SK-N-SH (cell line): ENCODE results near the gene ZIC1. TPM values are rescaled to one million over a fixed set of nuclear protein-coding genes. Genes with fewer than 3 reads are reported as not detected.

Experiments
- CTCF ChIA-PET: fragments of 300-600, 350-600 bp; formaldehyde crosslinking; extraction: SDS; loops from one replicate; lab custom pipeline; 2021; lab: Yijun Ruan, JAX
- POLR2A ChIA-PET: fragments of 350-600 bp; sonication (Branson Sonifier 250); formaldehyde crosslinking; extraction: SDS; loops from one replicate; lab custom pipeline; 2020; ENCODE audit warnings: antibody characterized with exemption, inconsistent platforms; lab: Yijun Ruan, JAX
- DNase-seq: peaks from one replicate; pipeline ENCODE4 v3.0.0; 2012
- H2AFZ ChIP-seq: fragments of 200-600 bp; sonication (generic); 2 replicates; pipeline ENCODE4 v1.8.1; 2016; ENCODE audit warnings: antibody characterized with exemption, mild to moderate bottlenecking, low read depth
- H3F3A ChIP-seq: fragments of 200-600 bp; sonication (generic); replicated peaks from 2 replicates; pipeline ENCODE3; 2016; ENCODE audit warnings: antibody characterized with exemption, mild to moderate bottlenecking; ENCODE audit not compliant: insufficient read depth
- H3K27ac ChIP-seq, 2 experiments: fragments of 200-500 bp in 1 of 2; fragments of 200-600 bp in 1 of 2; sonication (Bioruptor generic) in 1 of 2; sonication (generic), shearing (Covaris generic) in 1 of 2; 2 replicates each; pipeline versions ENCODE4 v1.5.1 to v1.6.1; 2014 to 2016; ENCODE audit warnings: low read depth in 2 of 2, inconsistent platforms in 1 of 2, low read length in 1 of 2, mild to moderate bottlenecking in 1 of 2, mixed read lengths in 1 of 2
- H3K27me3 ChIP-seq: fragments of 200-600 bp; sonication (generic), shearing (Covaris generic); 2 replicates; pipeline ENCODE4 v1.6.1; 2016; ENCODE audit warnings: mixed run types; ENCODE audit not compliant: insufficient read depth
- H3K36me3 ChIP-seq, 2 experiments: fragments of 200-500 bp in 1 of 2; fragments of 200-600 bp in 1 of 2; sonication (Bioruptor generic) in 1 of 2; sonication (generic) in 1 of 2; replicated peaks in 1 of 2; 2 replicates each; pipeline versions ENCODE3 to v1.5.1; 2014 to 2016; ENCODE audit warnings: low read length in 1 of 2, mild to moderate bottlenecking in 1 of 2; ENCODE audit not compliant: insufficient read depth in 2 of 2, control insufficient read depth in 1 of 2
- H3K4me1 ChIP-seq, 2 experiments: fragments of 200-500 bp in 1 of 2; fragments of 200-600 bp in 1 of 2; sonication (Bioruptor generic) in 1 of 2; sonication (generic), shearing (Covaris generic) in 1 of 2; 2 replicates each; pipeline versions ENCODE4 v1.5.1 to v1.6.1; 2014 to 2016; ENCODE audit warnings: low read depth in 1 of 2, low read length in 1 of 2, mixed run types in 1 of 2; ENCODE audit not compliant: insufficient read depth in 2 of 2, control insufficient read depth in 1 of 2
- H3K4me2 ChIP-seq: fragments of 200-600 bp; sonication (generic), shearing (Covaris generic); 2 replicates; pipeline ENCODE4 v1.6.1; 2017; ENCODE audit warnings: mixed run types
- H3K4me3 ChIP-seq, 2 experiments: fragments of 200-500 bp in 1 of 2; fragments of 200-600 bp in 1 of 2; sonication (Bioruptor generic) in 1 of 2; sonication (generic), shearing (Covaris generic) in 1 of 2; 2 replicates each; pipeline versions ENCODE4 v1.5.1 to v1.8.1; 2014 to 2016; ENCODE audit warnings: low read depth in 2 of 2, inconsistent platforms in 1 of 2, low read length in 1 of 2, mild to moderate bottlenecking in 1 of 2, mixed read lengths in 1 of 2, moderate library complexity in 1 of 2
- H3K79me2 ChIP-seq: fragments of 200-600 bp; sonication (generic); 2 replicates; pipeline ENCODE4 v1.8.1; 2017; ENCODE audit warnings: mild to moderate bottlenecking; ENCODE audit not compliant: insufficient read depth
- H3K9ac ChIP-seq: fragments of 200-600 bp; sonication (generic); 2 replicates; pipeline ENCODE4 v1.6.1; 2017; ENCODE audit warnings: mixed run types
- H3K9me2 ChIP-seq: fragments of 200-600 bp; sonication (generic); 2 replicates; pipeline ENCODE4 v1.6.1; 2017; ENCODE audit warnings: mixed run types
- H3K9me3 ChIP-seq: fragments of 200-600 bp; sonication (generic); 2 replicates; pipeline ENCODE4 v1.6.1; 2017; ENCODE audit warnings: mixed run types, mild to moderate bottlenecking, moderate library complexity
- H4K20me1 ChIP-seq: fragments of 200-600 bp; sonication (generic); 2 replicates; pipeline ENCODE4 v1.6.1; 2017; ENCODE audit warnings: mild to moderate bottlenecking, mixed run types; ENCODE audit not compliant: insufficient read depth
- ELF1 ChIP-seq: IDR thresholded peaks from 2 replicates; pipeline ENCODE4 v1.4.0; 2012
- EZH2phosphoT487 ChIP-seq: fragments of 200-600 bp; sonication (generic); IDR thresholded peaks from 2 replicates; pipeline ENCODE4 v1.6.1; 2017; ENCODE audit warnings: low read depth, mixed run types, mild to moderate bottlenecking, antibody characterized with exemption, moderate library complexity, borderline replicate concordance
- FOSL2 ChIP-seq: IDR thresholded peaks from 2 replicates; pipeline ENCODE4 v1.4.0; 2012; ENCODE audit warnings: low read depth, mild to moderate bottlenecking, moderate library complexity, borderline replicate concordance
- FOXJ3 ChIP-seq: sonication (generic); formaldehyde crosslinking; IDR thresholded peaks from 2 replicates; pipeline ENCODE4 v1.5.1; 2020; ENCODE audit warnings: mild to moderate bottlenecking, missing genetic modification reagents
- IRF3 ChIP-seq: fragments of 150-350 bp; IDR thresholded peaks from 2 replicates; pipeline ENCODE4 v1.6.1; 2016; ENCODE audit warnings: mild to moderate bottlenecking, low read depth, low read length
- NFIC ChIP-seq: IDR thresholded peaks from 2 replicates; pipeline ENCODE4 v1.4.0; 2012; ENCODE audit warnings: borderline replicate concordance
- RCOR1 ChIP-seq: fragments of 150-350 bp; IDR thresholded peaks from 2 replicates; pipeline ENCODE4 v1.6.1; 2017; ENCODE audit warnings: antibody characterized with exemption, low read length
- REST ChIP-seq: IDR thresholded peaks from 2 replicates; pipeline ENCODE4 v1.6.1; 2012; ENCODE audit warnings: mild to moderate bottlenecking, low read depth, low read length, moderate library complexity
- SIN3A ChIP-seq: IDR thresholded peaks from 2 replicates; pipeline ENCODE4 v1.6.1; 2012; ENCODE audit warnings: low read depth, mild to moderate bottlenecking, low read length, moderate library complexity, borderline replicate concordance
- SMC3 ChIP-seq: IDR thresholded peaks from 2 replicates; pipeline ENCODE4 v1.6.1; 2012; ENCODE audit warnings: low read depth, low read length, improper control_type of control experiment
- TAF1 ChIP-seq: IDR thresholded peaks from 2 replicates; pipeline ENCODE4 v1.6.1; 2012; ENCODE audit warnings: low read depth, mild to moderate bottlenecking, low read length, moderate library complexity, borderline replicate concordance
- USF1 ChIP-seq: IDR thresholded peaks from 2 replicates; pipeline ENCODE4 v1.4.0; 2012; ENCODE audit warnings: low read depth, borderline replicate concordance
- YY1 ChIP-seq: IDR thresholded peaks from 2 replicates; pipeline ENCODE4 v1.4.0; 2012; ENCODE audit warnings: low read depth, mild to moderate bottlenecking
- ZBTB33 ChIP-seq: IDR thresholded peaks from 2 replicates; pipeline ENCODE4 v1.4.0; 2012; ENCODE audit warnings: low read depth, borderline replicate concordance
- WGBS: methylation state at CpG from one replicate; pipeline ENCODE4 v1.1.6; 2017; ENCODE audit warnings: low lambda C conversion rate; 5-methylcytosine and 5-hydroxymethylcytosine counted together
- polyA plus RNA-seq, 3 experiments: library from polyadenylated mRNA; depleted of rRNA; stranded (reverse); fragments of >200 nt; gene quantifications; 2 replicates each; pipeline ENCODE4 v1.2.3, GENCODE V29; 2012

Gene ZIC1
- polyA plus RNA-seq, 1 of the 3 experiments (the other 2 are of a cell fraction) = 16.7 TPM

- TF ChIP-seq EZH2phosphoT487 = no peak
- no peak for TF ChIP-seq IRF3
- TF ChIP-seq REST = no peak
- TF ChIP-seq FOSL2 = no peak
- no peak for TF ChIP-seq ZBTB33
These were observed 11.0 kb upstream of the ZIC1 start (continued) for GRCh38 chr3:147397875-147398812.

- H2AFZ ChIP-seq = no peak overlapping the region
- peaks cover 28% of the 10 kb centered on the region; the same call in 1 of the 2 replicates for H3K27me3 ChIP-seq
- no peaks in the 10 kb centered on the region for H4K20me1 ChIP-seq
- H3F3A ChIP-seq = no peaks in the 10 kb centered on the region
- no peak overlapping the region for H3K4me3 ChIP-seq
- TF ChIP-seq SIN3A = no peak
- TF ChIP-seq TAF1 = no peak
- no peak for TF ChIP-seq YY1
- TF ChIP-seq RCOR1 = no peak
- no peak for TF ChIP-seq USF1
- TF ChIP-seq FOXJ3 (CRISPR knock-in tag) = no peak
- TF ChIP-seq SMC3 = no peak
- TF ChIP-seq ELF1 = no peak
- no peak for TF ChIP-seq NFIC
- H3K9me2 ChIP-seq = no peaks in the 10 kb centered on the region
- no peaks in the 10 kb centered on the region; a peak in 1 of 4 replicates for H3K4me1 ChIP-seq
- no peak overlapping the region for H3K9ac ChIP-seq
- ChIA-PET CTCF (interaction anchor here (0.6 kb wide), 1 partner anchor 16 kb away, joined by 3 read pairs; no protein-coding TSS in a partner anchor), POLR2A (no interaction called here)
- DNase-seq = no peak
- no peaks in the 10 kb centered on the region for H3K9me3 ChIP-seq
- no peaks in the 10 kb centered on the region for H3K36me3 ChIP-seq
- H3K79me2 ChIP-seq = peaks cover 24% of the 10 kb centered on the region; the same call in 1 of the 2 replicates
- H3K4me2 ChIP-seq = no peak overlapping the region
- 60% methylated on average over 2 of the region's 2 CpGs for WGBS
- no peak overlapping the region for H3K27ac ChIP-seq
These were observed 10.2 kb upstream of the ZIC1 start for GRCh38 chr3:147398813-147399534.
